Sigmoid colon (tissue), 7 donors: Measurements from ENCODE around the gene SFMBT2. TPM values are rescaled to one million over a fixed set of nuclear protein-coding genes. Genes with fewer than 3 reads are reported as not detected.

Experiments used
- DNase-seq: peaks from one replicate; pipeline ENCODE4 v3.0.0-alpha.2; 2019
- H3K27ac ChIP-seq, 4 donors: fragments of 200-600 bp; sonication (generic); one replicate each; pipeline ENCODE4 v1.5.1; 2016 to 2019; ENCODE audit warnings: mild to moderate bottlenecking in 1 of 4
- H3K27me3 ChIP-seq, 3 donors: fragments of 200-600 bp; sonication (generic); one replicate each; pipeline ENCODE4 v1.5.1; 2019; ENCODE audit warnings: mild to moderate bottlenecking in 1 of 3
- H3K36me3 ChIP-seq, 4 donors: fragments of 200-600 bp; sonication (generic); one replicate each; pipeline ENCODE4 v1.5.1; 2016 to 2019
- H3K4me1 ChIP-seq, 4 donors: fragments of 200-600 bp; sonication (generic); one replicate each; pipeline ENCODE4 v1.5.1; 2017 to 2019
- H3K4me3 ChIP-seq, 4 donors: fragments of 200-600 bp; sonication (generic); one replicate each; pipeline ENCODE4 v1.5.1; 2017 to 2019; ENCODE audit warnings: mild to moderate bottlenecking in 2 of 4, moderate library complexity in 1 of 4
- H3K9me3 ChIP-seq, 4 donors: fragments of 200-600 bp in 3 of 4; sonication (generic) in 3 of 4; one replicate each; pipeline versions ENCODE4 v1.5.1 to v1.6.1; 2013 to 2019
- EP300 ChIP-seq, 4 donors: sonication (generic); formaldehyde crosslinking; IDR thresholded peaks; one replicate each; pipeline ENCODE4 v1.6.1; 2017; ENCODE audit warnings: antibody characterized with exemption in 4 of 4
- POLR2A ChIP-seq, 2 donors: fragments of 450-650 bp; IDR thresholded peaks; one replicate each; pipeline ENCODE4 v1.6.1; 2016; ENCODE audit warnings: antibody characterized with exemption in 2 of 2, mild to moderate bottlenecking in 2 of 2, moderate library complexity in 2 of 2
- POLR2AphosphoS5 ChIP-seq, 4 donors: sonication (generic); formaldehyde crosslinking; IDR thresholded peaks; one replicate each; pipeline ENCODE4 v1.6.1; 2017; ENCODE audit warnings: antibody characterized with exemption in 4 of 4
- WGBS, 2 donors: extraction: QIAGEN DNeasy Blood & Tissue Kit; methylation state at CpG; one replicate each; pipeline ENCODE4 v1.1.7; 2013; 5-methylcytosine and 5-hydroxymethylcytosine counted together
- intact Hi-C: fragments of 100-400 bp; cut with DNase I; formaldehyde crosslinking; loops from one replicate; pipeline ENCODE4 v1.15.1; 2023
- polyA plus RNA-seq, 3 donors: library from polyadenylated mRNA; stranded (reverse); fragments of 200-250 nt; gene quantifications; one replicate each; pipeline ENCODE4 v1.2.3, GENCODE V29; 2013
- total RNA-seq, 4 donors: library from RNA; depleted of rRNA; stranded (reverse); fragments of >200 nt; gene quantifications; one replicate each; pipeline ENCODE4 v1.1.0, GENCODE V29; 2016
- TF ChIP-seq, protein P1 (sequence below), 4 experiments: fragments of 450-650 bp in 3 of 4; fragments of 200-600 bp in 1 of 4; IDR thresholded peaks; one replicate each; pipeline ENCODE4 v1.5.1; 2016 to 2019; ENCODE audit warnings: antibody characterized with exemption in 4 of 4, mild to moderate bottlenecking in 3 of 4, moderate library complexity in 2 of 4
- donor health status: healthy with polysubstance abuse.
- donor health status: Bipolar disorder and iron deficiency.
- donor health status: healthy.

The SFMBT2 gene
- total and polyA plus RNA-seq, 7 donors: 0.60 to 6.4 (median 4.2) TPM

DNA sequence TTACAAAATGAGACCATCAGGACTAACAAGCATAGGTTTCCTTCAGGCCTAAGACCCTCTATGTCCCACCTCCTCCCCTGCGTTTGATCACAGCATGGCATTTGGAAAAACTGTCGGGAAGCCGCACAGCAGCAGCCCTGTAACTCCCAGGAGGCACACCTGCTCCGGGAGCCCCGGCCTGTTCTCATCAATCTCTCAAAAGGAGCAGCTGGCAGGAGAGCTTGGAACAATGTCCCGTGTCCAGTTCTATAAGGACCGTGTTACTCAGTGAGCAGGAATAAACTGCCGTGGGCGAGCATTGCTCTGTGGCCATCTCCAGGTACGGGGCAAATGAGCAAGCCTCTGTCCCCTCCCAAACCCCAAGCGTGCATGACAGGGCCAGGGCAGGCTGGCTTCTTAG, 236.9 kb downstream of the SFMBT2 start:
- intact Hi-C loops: no loop called here
- no peak overlapping the region for H3K27ac ChIP-seq
- TF ChIP-seq EP300 (IDR thresholded peaks at IDR 0.05) (no peak), POLR2A (IDR thresholded peaks at IDR 0.05) (no peak), POLR2AphosphoS5 (IDR thresholded peaks at IDR 0.05) (no peak)
- TF ChIP-seq, protein P1, sequence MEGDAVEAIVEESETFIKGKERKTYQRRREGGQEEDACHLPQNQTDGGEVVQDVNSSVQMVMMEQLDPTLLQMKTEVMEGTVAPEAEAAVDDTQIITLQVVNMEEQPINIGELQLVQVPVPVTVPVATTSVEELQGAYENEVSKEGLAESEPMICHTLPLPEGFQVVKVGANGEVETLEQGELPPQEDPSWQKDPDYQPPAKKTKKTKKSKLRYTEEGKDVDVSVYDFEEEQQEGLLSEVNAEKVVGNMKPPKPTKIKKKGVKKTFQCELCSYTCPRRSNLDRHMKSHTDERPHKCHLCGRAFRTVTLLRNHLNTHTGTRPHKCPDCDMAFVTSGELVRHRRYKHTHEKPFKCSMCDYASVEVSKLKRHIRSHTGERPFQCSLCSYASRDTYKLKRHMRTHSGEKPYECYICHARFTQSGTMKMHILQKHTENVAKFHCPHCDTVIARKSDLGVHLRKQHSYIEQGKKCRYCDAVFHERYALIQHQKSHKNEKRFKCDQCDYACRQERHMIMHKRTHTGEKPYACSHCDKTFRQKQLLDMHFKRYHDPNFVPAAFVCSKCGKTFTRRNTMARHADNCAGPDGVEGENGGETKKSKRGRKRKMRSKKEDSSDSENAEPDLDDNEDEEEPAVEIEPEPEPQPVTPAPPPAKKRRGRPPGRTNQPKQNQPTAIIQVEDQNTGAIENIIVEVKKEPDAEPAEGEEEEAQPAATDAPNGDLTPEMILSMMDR (IDR thresholded peaks at IDR 0.05): no peak
- 94 to 95% methylated on average over 11 of the region's 11 CpGs for WGBS, 2 donors
- DNase-seq: no peak
- H3K36me3 ChIP-seq: peaks cover 0 to 5% (median 0%) of the 10 kb centered on the region in 4 donors
- peaks cover 0 to 8% (median 0%) of the 10 kb centered on the region in 4 donors for H3K4me1 ChIP-seq
- peaks cover 0 to 2% (median 0%) of the 10 kb centered on the region in 4 donors for H3K9me3 ChIP-seq
- H3K4me3 ChIP-seq: no peak overlapping the region
- H3K27me3 ChIP-seq: peaks cover 0 to 3% (median 0%) of the 10 kb centered on the region in 3 donors

DNA sequence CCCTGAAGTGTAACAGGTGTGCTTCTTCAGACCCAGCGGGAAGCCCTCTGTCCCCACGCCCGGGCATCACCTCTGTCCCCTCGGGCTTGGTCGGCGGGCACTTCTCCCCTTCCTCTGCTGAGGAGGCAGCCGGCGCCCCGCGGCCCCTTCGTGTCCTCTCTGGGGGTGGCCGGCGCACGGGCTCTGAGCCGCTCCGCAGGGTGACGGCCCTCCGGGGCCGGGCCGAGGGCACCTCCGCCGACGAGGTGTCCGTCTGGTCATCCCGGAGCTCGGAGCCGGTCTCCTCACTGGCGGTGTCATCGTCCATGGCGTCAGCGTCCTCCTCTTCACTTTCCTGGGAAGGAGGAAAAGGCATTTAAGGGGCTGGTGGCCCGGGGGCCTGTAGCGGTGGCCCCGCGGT, 239.0 kb downstream of the SFMBT2 start:
- WGBS, 2 donors: 96% methylated on average over 35 of the region's 35 CpGs
- Histone ChIP-seq H3K4me3 (no peak overlapping the region), H3K36me3 (peaks cover 0 to 9% (median 0%) of the 10 kb centered on the region in 4 donors), H3K27ac (no peak overlapping the region), H3K4me1 (peaks cover 0 to 8% (median 0%) of the 10 kb centered on the region in 4 donors), H3K27me3 (peaks cover 0 to 3% (median 0%) of the 10 kb centered on the region in 3 donors), H3K9me3 (peaks cover 0 to 2% (median 0%) of the 10 kb centered on the region in 4 donors)
- DNase-seq: no peak
- TF ChIP-seq POLR2A (IDR thresholded peaks at IDR 0.05) (no peak), POLR2AphosphoS5 (IDR thresholded peaks at IDR 0.05) (no peak), EP300 (IDR thresholded peaks at IDR 0.05) (no peak)
- TF ChIP-seq, protein P1 (IDR thresholded peaks at IDR 0.05): no peak
- intact Hi-C loops: no loop called here

DNA sequence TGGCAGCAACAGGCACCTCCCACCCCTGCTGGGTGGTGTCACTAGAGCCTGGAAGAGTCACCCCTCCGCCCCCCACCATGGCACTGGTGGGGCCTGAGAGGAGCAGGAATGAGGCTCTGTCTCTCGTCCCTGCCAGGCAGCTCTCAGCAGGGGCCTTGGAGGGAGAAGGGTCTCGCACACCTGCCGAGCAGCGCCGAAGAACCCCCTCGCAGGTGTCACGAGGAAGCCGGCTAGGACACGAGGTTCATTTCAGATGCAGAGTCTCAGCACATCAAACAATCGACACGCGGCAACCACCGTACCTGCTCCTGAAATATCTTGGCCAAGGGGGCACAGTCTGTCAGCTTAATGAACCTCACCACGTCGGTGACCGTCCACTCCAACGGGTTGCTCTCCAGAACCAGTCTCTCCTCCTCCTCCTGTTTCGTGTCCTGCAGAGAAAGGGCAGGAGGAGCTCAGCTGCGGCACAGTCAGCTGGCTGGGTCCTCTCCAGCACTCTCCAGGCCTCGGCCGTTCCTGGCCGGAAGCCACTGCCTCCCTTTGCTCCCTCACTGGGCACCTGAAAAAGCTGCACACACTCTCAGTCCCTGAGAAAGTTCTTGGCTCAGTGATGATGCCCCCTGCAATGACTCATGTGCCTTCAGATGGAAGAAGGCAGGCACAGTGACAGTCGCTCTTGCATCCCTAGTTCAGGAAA, 240.1 kb downstream of the SFMBT2 start:
- WGBS, 2 donors: 93 to 97% methylated on average over 24 of the region's 24 CpGs

DNA sequence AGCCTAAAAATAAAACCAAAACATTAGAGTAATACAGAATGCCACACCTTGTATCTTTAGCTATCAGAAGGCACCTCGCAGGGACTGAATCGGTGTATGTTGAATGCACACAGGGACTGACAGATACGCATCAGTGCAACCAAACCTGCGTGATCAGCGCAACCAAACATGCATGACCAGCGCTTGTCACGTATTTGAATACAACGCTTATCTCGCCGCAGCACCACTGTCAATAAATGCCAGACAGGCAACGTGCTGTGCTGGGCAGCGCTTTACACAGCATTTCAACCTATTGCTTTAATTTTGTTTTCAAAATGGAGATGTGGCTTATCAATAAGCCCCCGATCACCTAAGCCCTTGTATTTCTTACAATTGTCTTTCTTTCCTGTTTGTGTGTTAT, 242.4 kb downstream of the SFMBT2 start:
- no peaks in the 10 kb centered on the region for H3K9me3 ChIP-seq
- H3K27ac ChIP-seq: no peak overlapping the region
- no peak for DNase-seq
- peaks cover 0 to 4% (median 0%) of the 10 kb centered on the region in 4 donors for H3K36me3 ChIP-seq
- H3K4me1 ChIP-seq: peaks cover 0 to 8% (median 0%) of the 10 kb centered on the region in 4 donors
- no peaks in the 10 kb centered on the region for H3K27me3 ChIP-seq
- WGBS, 2 donors: 92 to 97% methylated on average over 13 of the region's 13 CpGs
- intact Hi-C loops: no loop called here
- TF ChIP-seq, protein P1 (IDR thresholded peaks at IDR 0.05): no peak
- TF ChIP-seq EP300 (IDR thresholded peaks at IDR 0.05) (no peak), POLR2A (IDR thresholded peaks at IDR 0.05) (no peak), POLR2AphosphoS5 (IDR thresholded peaks at IDR 0.05) (no peak)
- no peak overlapping the region for H3K4me3 ChIP-seq

More for the DNA sequence above, 240.1 kb downstream of the SFMBT2 start:
- intact Hi-C loops: no loop called here
- peaks cover 0 to 8% (median 0%) of the 10 kb centered on the region in 4 donors for H3K4me1 ChIP-seq
- no peak overlapping the region for H3K4me3 ChIP-seq
- DNase-seq: no peak
- H3K27ac ChIP-seq: no peak overlapping the region
- peaks cover 0 to 2% (median 0%) of the 10 kb centered on the region in 4 donors for H3K9me3 ChIP-seq
- H3K27me3 ChIP-seq: peaks cover 0 to 3% (median 0%) of the 10 kb centered on the region in 3 donors
- no peak for TF ChIP-seq POLR2A (IDR thresholded peaks at IDR 0.05)
- TF ChIP-seq, protein P1 (IDR thresholded peaks at IDR 0.05): no peak
- no peak for TF ChIP-seq POLR2AphosphoS5 (IDR thresholded peaks at IDR 0.05)
- TF ChIP-seq EP300 (IDR thresholded peaks at IDR 0.05): no peak
- H3K36me3 ChIP-seq: peaks cover 0 to 9% (median 0%) of the 10 kb centered on the region in 4 donors
